DND-41 (cell line): Measurements from ENCODE around the gene PNMA8A.

Source experiments
- ATAC-seq: fragments of 200-7000 bp; cut with Tn5 transposase; 3 replicates; pipeline ENCODE4 v1.9.1; 2021; ENCODE audit warnings: low read depth; ENCODE audit not compliant: insufficient read depth
- DNase-seq: peaks from one replicate; pipeline ENCODE4 v3.0.0-alpha.2; 2020
- H2AFZ ChIP-seq: 2 replicates; pipeline ENCODE4 v1.6.0; 2012; ENCODE audit warnings: low read depth, low read length
- H3K27ac ChIP-seq: 2 replicates; pipeline ENCODE4 v1.5.1; 2012; ENCODE audit warnings: low read length, inconsistent platforms
- H3K27me3 ChIP-seq: fragments of 200-600 bp; sonication (generic); 2 replicates; pipeline ENCODE4 v1.6.0; 2012; ENCODE audit warnings: low read length, mild to moderate bottlenecking, inconsistent platforms; ENCODE audit not compliant: insufficient read depth, poor library complexity
- H3K36me3 ChIP-seq: 2 replicates; pipeline ENCODE4 v1.5.1; 2012; ENCODE audit warnings: low read length, inconsistent platforms; ENCODE audit not compliant: insufficient read depth
- H3K4me1 ChIP-seq: 2 replicates; pipeline ENCODE4 v1.5.1; 2012; ENCODE audit warnings: mild to moderate bottlenecking, low read length; ENCODE audit not compliant: insufficient read depth
- H3K4me2 ChIP-seq: 2 replicates; pipeline ENCODE4 v1.6.0; 2012; ENCODE audit warnings: mild to moderate bottlenecking, moderate library complexity, low read length, inconsistent platforms; ENCODE audit not compliant: insufficient read depth
- H3K4me3 ChIP-seq, 2 experiments: fragments of 200-600 bp in 1 of 2; shearing (Covaris generic) in 1 of 2; 2 replicates each; pipeline ENCODE4 v1.5.1; 2012 to 2016; ENCODE audit warnings: inconsistent platforms in 2 of 2, low read length in 2 of 2, mild to moderate bottlenecking in 2 of 2, low read depth in 1 of 2, moderate library complexity in 1 of 2
- H3K79me2 ChIP-seq: 2 replicates; pipeline ENCODE4 v1.6.0; 2012; ENCODE audit warnings: low read length, inconsistent platforms; ENCODE audit not compliant: insufficient read depth
- H3K9ac ChIP-seq: 2 replicates; pipeline ENCODE4 v1.6.0; 2012; ENCODE audit warnings: low read depth, mild to moderate bottlenecking, inconsistent platforms, low read length, moderate library complexity
- H3K9me3 ChIP-seq: 2 replicates; pipeline ENCODE4 v1.5.1; 2012; ENCODE audit warnings: low read length, moderate library complexity, mild to moderate bottlenecking, inconsistent platforms; ENCODE audit not compliant: insufficient read depth, severe bottlenecking
- H4K20me1 ChIP-seq: 2 replicates; pipeline ENCODE4 v1.6.0; 2012; ENCODE audit warnings: low read length; ENCODE audit not compliant: insufficient read depth
- EZH2 ChIP-seq: IDR thresholded peaks from 3 replicates; pipeline ENCODE4 v1.6.1; 2012; ENCODE audit warnings: borderline replicate concordance, low read depth, mild to moderate bottlenecking, moderate library complexity, low read length, inconsistent platforms; ENCODE audit not compliant: severe bottlenecking
- TF ChIP-seq, protein P1 (sequence below): IDR thresholded peaks from 2 replicates; pipeline ENCODE4 v1.5.1; 2012; ENCODE audit warnings: borderline replicate concordance, low read length, moderate library complexity, mild to moderate bottlenecking; ENCODE audit not compliant: poor library complexity, severe bottlenecking; ENCODE audit errors: extremely low read depth

PNMA8A gene

DNA sequence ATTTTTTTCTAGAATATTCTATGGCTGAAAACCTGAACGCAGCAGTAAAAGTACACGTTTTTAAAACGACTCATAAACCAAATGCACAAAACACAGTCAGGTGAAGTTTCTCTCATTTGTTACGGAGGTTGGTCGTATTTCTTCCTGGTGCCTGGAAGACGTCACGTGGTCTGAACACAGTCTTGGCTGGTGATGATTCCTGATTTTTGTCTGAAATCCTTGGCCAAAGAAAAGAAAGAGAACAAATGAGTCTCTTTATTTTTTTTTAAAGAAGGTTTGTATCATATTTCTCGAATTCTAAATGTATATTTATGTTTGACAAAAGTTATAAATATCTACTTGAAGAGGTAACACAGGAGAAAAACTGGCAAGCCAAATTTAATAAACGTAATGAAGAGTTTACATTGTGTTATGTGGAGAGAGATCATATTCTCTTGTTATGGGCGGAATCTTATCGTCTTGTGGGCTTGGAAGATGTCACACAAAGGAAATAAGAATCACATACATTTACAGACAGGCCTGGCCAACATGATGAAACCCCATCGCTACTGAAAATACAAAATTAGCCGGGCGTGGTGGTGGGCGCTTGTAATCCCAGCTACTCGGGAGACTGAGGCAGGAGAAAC lies 10.0 kb upstream of the PNMA8A start:
- no peak for ATAC-seq
- H3K4me1 ChIP-seq = no peaks in the 10 kb centered on the region

DNA sequence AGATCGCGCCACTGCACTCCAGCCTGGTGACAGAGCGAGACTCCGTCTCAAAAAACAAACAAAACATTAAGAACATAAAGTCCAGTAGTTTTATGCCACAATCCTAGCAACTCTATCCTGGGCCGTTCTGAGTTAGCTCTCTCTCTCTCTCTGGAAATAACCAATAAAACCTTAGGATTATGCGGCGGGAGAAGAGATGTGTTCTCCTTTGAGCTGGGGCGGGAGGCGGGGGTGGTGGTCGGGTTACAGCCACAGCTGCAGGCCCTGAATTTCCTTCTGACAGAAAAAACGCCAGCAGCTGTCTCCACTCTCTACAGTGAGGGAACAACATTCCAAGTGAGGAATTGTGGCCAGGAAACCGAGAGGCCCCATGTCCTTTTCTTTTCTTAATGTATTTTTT lies 9.1 kb upstream of the PNMA8A start:
- H3K27ac ChIP-seq = no peak overlapping the region
- H3K4me2 ChIP-seq = no peak overlapping the region
- no peaks in the 10 kb centered on the region for H3K36me3 ChIP-seq
- no peaks in the 10 kb centered on the region for H3K9me3 ChIP-seq
- peaks cover 5% of the 10 kb centered on the region for H3K27me3 ChIP-seq
- no peaks in the 10 kb centered on the region for H4K20me1 ChIP-seq
- H3K79me2 ChIP-seq = no peaks in the 10 kb centered on the region
- ATAC-seq = no peak
- no peak overlapping the region for H2AFZ ChIP-seq
- no peak overlapping the region for H3K9ac ChIP-seq
- no peak for DNase-seq
- H3K4me3 ChIP-seq = no peak overlapping the region
- no peaks in the 10 kb centered on the region for H3K4me1 ChIP-seq
- no peak for TF ChIP-seq EZH2

More for the DNA sequence above, 10.0 kb upstream of the PNMA8A start:
- H3K27me3 ChIP-seq = peaks cover 5% of the 10 kb centered on the region
- H3K4me3 ChIP-seq = no peak overlapping the region
- no peak overlapping the region for H3K27ac ChIP-seq
- TF ChIP-seq, protein P1, sequence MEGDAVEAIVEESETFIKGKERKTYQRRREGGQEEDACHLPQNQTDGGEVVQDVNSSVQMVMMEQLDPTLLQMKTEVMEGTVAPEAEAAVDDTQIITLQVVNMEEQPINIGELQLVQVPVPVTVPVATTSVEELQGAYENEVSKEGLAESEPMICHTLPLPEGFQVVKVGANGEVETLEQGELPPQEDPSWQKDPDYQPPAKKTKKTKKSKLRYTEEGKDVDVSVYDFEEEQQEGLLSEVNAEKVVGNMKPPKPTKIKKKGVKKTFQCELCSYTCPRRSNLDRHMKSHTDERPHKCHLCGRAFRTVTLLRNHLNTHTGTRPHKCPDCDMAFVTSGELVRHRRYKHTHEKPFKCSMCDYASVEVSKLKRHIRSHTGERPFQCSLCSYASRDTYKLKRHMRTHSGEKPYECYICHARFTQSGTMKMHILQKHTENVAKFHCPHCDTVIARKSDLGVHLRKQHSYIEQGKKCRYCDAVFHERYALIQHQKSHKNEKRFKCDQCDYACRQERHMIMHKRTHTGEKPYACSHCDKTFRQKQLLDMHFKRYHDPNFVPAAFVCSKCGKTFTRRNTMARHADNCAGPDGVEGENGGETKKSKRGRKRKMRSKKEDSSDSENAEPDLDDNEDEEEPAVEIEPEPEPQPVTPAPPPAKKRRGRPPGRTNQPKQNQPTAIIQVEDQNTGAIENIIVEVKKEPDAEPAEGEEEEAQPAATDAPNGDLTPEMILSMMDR = no peak
- no peak for TF ChIP-seq EZH2
- no peak overlapping the region for H3K9ac ChIP-seq
- no peak overlapping the region for H3K4me2 ChIP-seq
- no peak for DNase-seq
- H3K79me2 ChIP-seq = no peaks in the 10 kb centered on the region
- H4K20me1 ChIP-seq = no peaks in the 10 kb centered on the region
- H3K36me3 ChIP-seq = no peaks in the 10 kb centered on the region
- no peaks in the 10 kb centered on the region for H3K9me3 ChIP-seq
- H2AFZ ChIP-seq = no peak overlapping the region

DNA sequence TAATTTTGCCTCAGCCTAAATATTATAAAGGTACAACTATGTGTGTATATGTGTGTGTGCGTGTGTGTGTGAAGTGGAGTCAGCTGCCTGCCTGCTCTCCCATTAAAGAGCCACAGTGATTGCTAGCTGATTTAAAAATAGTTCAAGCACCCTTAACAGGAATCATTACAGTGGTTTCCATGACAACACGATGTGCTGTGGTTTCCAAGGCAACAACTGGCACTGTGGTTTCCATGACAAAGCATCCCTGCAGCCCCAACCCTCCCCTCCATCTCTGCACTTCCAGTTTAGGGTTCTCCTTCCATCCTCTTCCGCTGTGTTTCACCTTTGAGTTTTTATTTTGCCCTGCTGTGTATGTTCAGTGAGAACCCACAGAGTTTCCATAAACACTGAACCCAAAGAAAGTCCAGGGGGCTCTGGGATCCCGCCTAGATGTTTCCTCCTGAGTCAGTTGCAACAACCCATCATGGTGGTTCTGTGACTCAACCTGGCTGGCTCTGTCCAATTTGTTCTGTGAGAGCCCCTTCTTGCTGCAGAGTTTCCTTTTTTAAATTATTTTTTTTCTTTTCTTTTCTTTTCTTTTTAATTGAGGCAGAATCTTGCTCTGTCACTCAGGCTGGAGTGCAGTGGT lies 7.1 kb upstream of the PNMA8A start:
- H2AFZ ChIP-seq = no peak overlapping the region
- no peak overlapping the region for H3K4me3 ChIP-seq
- no peak overlapping the region for H3K9ac ChIP-seq
- no peak overlapping the region for H3K4me2 ChIP-seq
- H3K36me3 ChIP-seq = no peaks in the 10 kb centered on the region
- no peak for DNase-seq
- H4K20me1 ChIP-seq = no peaks in the 10 kb centered on the region
- H3K27ac ChIP-seq = no peak overlapping the region
- H3K27me3 ChIP-seq = peaks cover 5% of the 10 kb centered on the region
- no peaks in the 10 kb centered on the region for H3K4me1 ChIP-seq
- no peaks in the 10 kb centered on the region for H3K79me2 ChIP-seq
- H3K9me3 ChIP-seq = no peaks in the 10 kb centered on the region
- no peak for ATAC-seq
- TF ChIP-seq, protein P1 = no peak
- no peak for TF ChIP-seq EZH2

DNA sequence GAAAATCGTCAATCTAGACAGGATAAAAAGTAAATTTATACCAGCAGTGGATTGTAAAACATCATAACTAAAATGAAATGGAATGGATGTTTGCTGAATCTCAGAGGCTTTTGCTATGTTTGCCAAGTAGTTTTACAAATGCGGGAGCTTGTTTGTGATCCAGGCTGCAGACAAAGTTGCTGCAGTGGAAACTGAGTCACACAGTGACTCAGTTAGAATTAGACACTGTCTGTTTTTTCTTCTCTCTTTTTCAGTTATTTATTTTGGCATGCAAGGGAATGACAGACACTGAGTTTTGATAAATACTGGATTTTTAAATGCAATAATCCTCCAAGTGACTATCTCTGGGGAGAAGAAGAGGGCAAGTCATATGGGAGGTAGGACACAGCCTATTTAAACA lies 4.6 kb upstream of the PNMA8A start:
- H3K27me3 ChIP-seq = peaks cover 3% of the 10 kb centered on the region
- H3K36me3 ChIP-seq = no peaks in the 10 kb centered on the region
- no peaks in the 10 kb centered on the region for H3K4me1 ChIP-seq
- H3K4me3 ChIP-seq = no peak overlapping the region
- no peak overlapping the region for H3K4me2 ChIP-seq
- H3K27ac ChIP-seq = no peak overlapping the region
- no peaks in the 10 kb centered on the region for H3K9me3 ChIP-seq
- no peaks in the 10 kb centered on the region for H3K79me2 ChIP-seq
- H2AFZ ChIP-seq = no peak overlapping the region
- H4K20me1 ChIP-seq = no peaks in the 10 kb centered on the region
- TF ChIP-seq EZH2 = no peak
- TF ChIP-seq, protein P1 = no peak
- H3K9ac ChIP-seq = no peak overlapping the region
- ATAC-seq (no peak), DNase-seq (no peak)
